Measurements from ENCODE around the gene RAB26. TPM values are rescaled to one million over a fixed set of nuclear protein-coding genes. Genes with fewer than 3 reads are reported as not detected.

The RAB26 gene
- total RNA-seq, 4 donors from 2014 or later = not detected

- no CpG with 5 or more reads among the region's 6 CpGs for WGBS
- TF ChIP-seq, protein P1, sequence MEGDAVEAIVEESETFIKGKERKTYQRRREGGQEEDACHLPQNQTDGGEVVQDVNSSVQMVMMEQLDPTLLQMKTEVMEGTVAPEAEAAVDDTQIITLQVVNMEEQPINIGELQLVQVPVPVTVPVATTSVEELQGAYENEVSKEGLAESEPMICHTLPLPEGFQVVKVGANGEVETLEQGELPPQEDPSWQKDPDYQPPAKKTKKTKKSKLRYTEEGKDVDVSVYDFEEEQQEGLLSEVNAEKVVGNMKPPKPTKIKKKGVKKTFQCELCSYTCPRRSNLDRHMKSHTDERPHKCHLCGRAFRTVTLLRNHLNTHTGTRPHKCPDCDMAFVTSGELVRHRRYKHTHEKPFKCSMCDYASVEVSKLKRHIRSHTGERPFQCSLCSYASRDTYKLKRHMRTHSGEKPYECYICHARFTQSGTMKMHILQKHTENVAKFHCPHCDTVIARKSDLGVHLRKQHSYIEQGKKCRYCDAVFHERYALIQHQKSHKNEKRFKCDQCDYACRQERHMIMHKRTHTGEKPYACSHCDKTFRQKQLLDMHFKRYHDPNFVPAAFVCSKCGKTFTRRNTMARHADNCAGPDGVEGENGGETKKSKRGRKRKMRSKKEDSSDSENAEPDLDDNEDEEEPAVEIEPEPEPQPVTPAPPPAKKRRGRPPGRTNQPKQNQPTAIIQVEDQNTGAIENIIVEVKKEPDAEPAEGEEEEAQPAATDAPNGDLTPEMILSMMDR (IDR thresholded peaks at IDR 0.05) = no peak
- no peaks in the 10 kb centered on the region for H3K27me3 ChIP-seq
- peak overlapping the region; percentile 70 to 82 (median 78) for H3K27ac ChIP-seq (replicated peaks in 1 of 4)
- no peak overlapping the region for H3K4me3 ChIP-seq
- H3K4me1 ChIP-seq = peaks cover 39 to 49% (median 48%) of the 10 kb centered on the region in 4 donors
- peaks cover 0 to 12% (median 7%) of the 10 kb centered on the region in 4 donors for H3K36me3 ChIP-seq
- no peaks in the 10 kb centered on the region for H3K9me3 ChIP-seq
- intact Hi-C loops (cut with DNase I) = no loop called here
- DNase-seq (ENCODE audit: extremely low spot score) = no peak
These were observed 1.0 kb upstream of the RAB26 start for GRCh38 chr16:2147378-2147777.

DNA sequence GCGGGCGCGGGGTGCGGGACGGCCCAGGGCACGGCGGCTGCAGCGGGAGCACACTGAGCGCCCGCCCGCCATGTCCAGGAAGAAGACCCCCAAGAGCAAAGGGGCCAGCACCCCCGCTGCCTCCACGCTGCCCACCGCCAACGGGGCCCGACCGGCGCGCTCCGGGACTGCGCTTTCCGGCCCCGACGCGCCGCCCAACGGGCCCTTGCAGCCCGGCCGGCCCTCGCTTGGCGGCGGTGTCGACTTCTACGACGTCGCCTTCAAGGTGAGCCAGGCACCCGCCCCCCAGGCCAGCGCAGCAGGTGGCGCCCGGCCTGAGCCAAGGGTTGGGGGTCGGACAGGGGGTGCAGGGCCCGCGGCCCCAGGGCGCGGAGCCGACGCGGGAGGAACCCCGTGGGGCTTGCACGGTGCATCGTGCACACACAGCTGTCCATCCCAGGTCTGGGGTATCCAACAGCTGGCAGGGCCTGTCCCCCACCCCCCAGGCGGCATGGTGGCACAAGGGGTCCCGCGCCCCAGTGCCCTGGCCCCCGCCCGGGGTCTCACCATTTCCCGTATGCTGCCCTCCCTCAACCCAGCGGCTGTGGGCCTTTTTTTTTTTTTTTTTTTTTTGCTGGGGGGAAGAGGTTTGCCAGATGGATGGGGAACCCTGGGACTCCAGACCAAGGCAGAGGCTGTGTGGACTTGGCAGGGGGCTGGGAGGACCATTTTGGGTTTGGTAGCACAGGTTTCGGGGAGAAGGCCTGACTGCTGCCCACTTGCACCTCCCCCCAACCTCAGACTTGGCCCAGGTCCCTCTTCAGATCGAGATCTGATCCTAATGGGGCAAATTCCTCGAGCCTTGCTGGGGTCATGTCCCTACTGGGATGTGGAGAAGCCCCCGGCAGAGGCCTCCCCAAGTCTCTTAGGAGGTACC lies 547 bp downstream of the RAB26 start:
- WGBS = 12% methylated on average over 11 of the region's 62 CpGs
- DNase-seq (ENCODE audit: extremely low spot score) = no peak
- peaks cover 0 to 12% (median 7%) of the 10 kb centered on the region in 4 donors for H3K36me3 ChIP-seq
- no peaks in the 10 kb centered on the region for H3K9me3 ChIP-seq
- H3K27me3 ChIP-seq = no peaks in the 10 kb centered on the region
- intact Hi-C loops (cut with DNase I) = no loop called here
- TF ChIP-seq POLR2A (IDR thresholded peaks at IDR 0.05; ENCODE audit: low read depth) (no peak), POLR2AphosphoS5 (IDR thresholded peaks at IDR 0.05) (no peak), EP300 (IDR thresholded peaks at IDR 0.05) (no peak)
- TF ChIP-seq, protein P1 (IDR thresholded peaks at IDR 0.05) = no peak
- peaks cover 53 to 65% (median 64%) of the 10 kb centered on the region in 4 donors for H3K4me1 ChIP-seq
- H3K27ac ChIP-seq (replicated peaks in 1 of 4) = peak overlapping the region in 1 of 4 donors; percentile 39
- peak overlapping the region; percentile 53 to 63 (median 55) for H3K4me3 ChIP-seq

DNA sequence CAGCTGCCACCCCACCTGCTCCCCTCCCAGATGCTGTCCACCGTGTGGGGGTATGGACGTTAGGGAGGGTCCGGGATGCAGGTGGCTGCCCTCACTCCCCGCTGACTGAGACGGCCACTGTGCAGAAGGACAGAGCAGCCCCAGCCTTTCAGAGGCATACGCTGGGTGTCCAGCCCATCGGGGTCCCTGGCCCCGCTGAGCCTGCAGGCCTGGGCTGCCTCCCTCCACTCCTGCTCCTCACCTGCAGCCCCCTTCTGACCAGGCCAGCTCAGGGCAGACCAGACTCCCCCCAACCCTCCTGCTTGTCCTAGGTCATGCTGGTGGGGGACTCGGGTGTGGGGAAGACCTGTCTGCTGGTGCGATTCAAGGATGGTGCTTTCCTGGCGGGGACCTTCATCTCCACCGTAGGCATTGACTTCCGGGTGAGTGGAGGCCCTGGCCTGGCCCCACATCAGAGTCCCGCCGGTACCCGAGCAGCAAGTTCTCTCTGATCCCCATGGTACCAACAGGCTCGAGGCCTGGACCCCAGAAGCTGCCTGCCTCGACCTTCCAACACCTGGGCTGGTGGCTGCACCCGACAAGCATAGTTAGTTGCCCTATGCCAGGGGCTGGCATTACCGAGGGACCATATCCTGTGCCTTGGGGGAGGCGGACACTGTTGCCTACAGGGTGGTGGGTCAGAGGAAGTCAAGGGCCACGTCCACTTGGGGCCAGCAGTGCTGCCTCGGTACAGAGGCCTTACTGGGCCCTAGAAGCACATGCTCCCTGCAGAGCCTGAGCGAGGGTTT lies 1.4 kb downstream of the RAB26 start:
- peaks cover 62 to 72% (median 72%) of the 10 kb centered on the region in 4 donors for H3K4me1 ChIP-seq
- intact Hi-C loops (cut with DNase I) = no loop called here
- TF ChIP-seq, protein P1 (IDR thresholded peaks at IDR 0.05) = no peak
- TF ChIP-seq EP300 (IDR thresholded peaks at IDR 0.05) (no peak), POLR2A (IDR thresholded peaks at IDR 0.05; ENCODE audit: low read depth) (no peak), POLR2AphosphoS5 (IDR thresholded peaks at IDR 0.05) (no peak)
- no peaks in the 10 kb centered on the region for H3K9me3 ChIP-seq
- 63% methylated on average over 18 of the region's 24 CpGs for WGBS
- no peak overlapping the region for H3K4me3 ChIP-seq
- peaks cover 0 to 12% (median 7%) of the 10 kb centered on the region in 4 donors for H3K36me3 ChIP-seq
- no peak for DNase-seq (ENCODE audit: extremely low spot score)
- H3K27me3 ChIP-seq = no peaks in the 10 kb centered on the region
- no peak overlapping the region for H3K27ac ChIP-seq (replicated peaks in 1 of 4)

- TF ChIP-seq, protein P1 (IDR thresholded peaks at IDR 0.05) = no peak
- TF ChIP-seq POLR2AphosphoS5 (IDR thresholded peaks at IDR 0.05) = no peak
- no peak for TF ChIP-seq POLR2A (IDR thresholded peaks at IDR 0.05; ENCODE audit: low read depth)
- no peak for TF ChIP-seq EP300 (IDR thresholded peaks at IDR 0.05)
- Histone ChIP-seq H3K36me3 (peaks cover 0 to 12% (median 7%) of the 10 kb centered on the region in 4 donors), H3K4me3 (no peak overlapping the region), H3K27ac (replicated peaks in 1 of 4) (peak overlapping the region in 1 of 4 donors; percentile 1), H3K9me3 (no peaks in the 10 kb centered on the region), H3K4me1 (peaks cover 63 to 73% (median 73%) of the 10 kb centered on the region in 4 donors), H3K27me3 (no peaks in the 10 kb centered on the region)
- intact Hi-C loops (cut with DNase I) = no loop called here
- DNase-seq (ENCODE audit: extremely low spot score) = no peak
- WGBS = 59% methylated on average over 11 of the region's 18 CpGs
These were observed 2.2 kb downstream of the RAB26 start for GRCh38 chr16:2150418-2151187.
